ENCODE measurements around the gene HOXD9. TPM values are rescaled to one million over a fixed set of nuclear protein-coding genes. Genes with fewer than 3 reads are reported as not detected.

Gene HOXD9
- total RNA-seq, 2 donors from 2014 or later: 1.4 TPM; not detected in 1

- ATAC-seq (ENCODE audit: insufficient number of reproducible peaks, low FRiP score, low read depth) (no peak), DNase-seq (ENCODE audit: low spot score) (no peak)
- no peaks in the 10 kb centered on the region for H3K9me3 ChIP-seq
- peak overlapping the region; percentile 44 for H3K4me3 ChIP-seq
- no peak for TF ChIP-seq CTCF (IDR thresholded peaks at IDR 0.05)
- H3K27ac ChIP-seq: no peak overlapping the region
- H3K4me1 ChIP-seq (ENCODE audit: control insufficient read depth in 1 of 2, low read depth in 2 of 2): peaks cover 3 to 30% of the 10 kb centered on the region in 2 donors
- peaks cover 4% of the 10 kb centered on the region for H3K36me3 ChIP-seq
- H3K27me3 ChIP-seq (replicated peaks; ENCODE audit: insufficient read depth): no peaks in the 10 kb centered on the region
Measured at GRCh38 chr2:176158855-176159662, 36.5 kb downstream of the HOXD9 start.

- Histone ChIP-seq H3K9me3 (no peaks in the 10 kb centered on the region), H3K36me3 (peaks cover 2% of the 10 kb centered on the region), H3K27ac (no peak overlapping the region), H3K4me3 (peak overlapping the region; percentile 44), H3K27me3 (replicated peaks; ENCODE audit: insufficient read depth) (no peaks in the 10 kb centered on the region), H3K4me1 (ENCODE audit: control insufficient read depth in 1 of 2, low read depth in 2 of 2) (peaks cover 3 to 30% of the 10 kb centered on the region in 2 donors)
- ATAC-seq (ENCODE audit: insufficient number of reproducible peaks, low FRiP score, low read depth) (no peak), DNase-seq (ENCODE audit: low spot score) (no peak)
- no peak for TF ChIP-seq CTCF (IDR thresholded peaks at IDR 0.05)
Measured at GRCh38 chr2:176159663-176160250, 37.2 kb downstream of the HOXD9 start.

DNA sequence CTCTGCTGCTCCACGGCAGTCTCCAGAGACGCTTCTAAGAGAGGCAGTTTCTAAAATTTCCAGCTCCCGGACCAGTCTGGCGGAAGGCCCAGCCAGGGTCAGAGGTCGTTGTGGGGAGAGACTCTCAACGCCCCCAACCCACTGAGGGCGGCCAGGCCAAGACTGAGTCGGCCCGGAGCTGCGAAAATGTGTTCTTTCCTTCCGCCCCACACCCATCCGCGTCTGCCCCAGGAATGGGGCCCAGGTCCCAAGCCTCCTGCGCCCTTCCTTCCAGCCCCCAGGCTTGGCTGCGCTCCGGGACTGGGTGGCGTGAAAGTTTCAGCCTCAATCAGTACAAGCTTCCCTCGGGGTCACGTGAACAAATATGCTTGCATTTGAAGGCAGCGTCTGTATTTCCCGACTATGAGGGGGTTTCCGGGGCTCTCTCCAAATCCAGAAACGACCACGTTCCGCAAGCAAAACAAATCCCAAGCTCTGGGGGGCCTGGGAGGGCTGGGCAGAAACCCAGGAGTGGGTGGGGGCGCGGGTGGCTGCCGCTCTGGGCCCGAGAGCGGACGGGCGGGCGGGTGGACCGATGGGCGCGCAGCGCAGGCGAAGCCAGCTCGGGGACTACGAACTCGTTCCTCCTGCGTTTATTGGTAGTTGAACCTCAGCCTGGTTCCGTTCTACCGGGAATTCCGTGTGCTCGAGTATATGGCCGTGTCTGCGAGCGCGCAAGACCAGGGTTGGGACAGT lies 37.9 kb downstream of the HOXD9 start:
- Histone ChIP-seq H3K27ac (no peak overlapping the region), H3K36me3 (no peaks in the 10 kb centered on the region), H3K4me3 (peak overlapping the region; percentile 44), H3K4me1 (ENCODE audit: control insufficient read depth in 1 of 2, low read depth in 2 of 2) (peaks cover 3 to 30% of the 10 kb centered on the region in 2 donors), H3K27me3 (replicated peaks; ENCODE audit: insufficient read depth) (no peaks in the 10 kb centered on the region), H3K9me3 (no peaks in the 10 kb centered on the region)
- TF ChIP-seq CTCF (IDR thresholded peaks at IDR 0.05): no peak
- DNase-seq (ENCODE audit: low spot score) (no peak), ATAC-seq (ENCODE audit: insufficient number of reproducible peaks, low FRiP score, low read depth) (no peak)

DNA sequence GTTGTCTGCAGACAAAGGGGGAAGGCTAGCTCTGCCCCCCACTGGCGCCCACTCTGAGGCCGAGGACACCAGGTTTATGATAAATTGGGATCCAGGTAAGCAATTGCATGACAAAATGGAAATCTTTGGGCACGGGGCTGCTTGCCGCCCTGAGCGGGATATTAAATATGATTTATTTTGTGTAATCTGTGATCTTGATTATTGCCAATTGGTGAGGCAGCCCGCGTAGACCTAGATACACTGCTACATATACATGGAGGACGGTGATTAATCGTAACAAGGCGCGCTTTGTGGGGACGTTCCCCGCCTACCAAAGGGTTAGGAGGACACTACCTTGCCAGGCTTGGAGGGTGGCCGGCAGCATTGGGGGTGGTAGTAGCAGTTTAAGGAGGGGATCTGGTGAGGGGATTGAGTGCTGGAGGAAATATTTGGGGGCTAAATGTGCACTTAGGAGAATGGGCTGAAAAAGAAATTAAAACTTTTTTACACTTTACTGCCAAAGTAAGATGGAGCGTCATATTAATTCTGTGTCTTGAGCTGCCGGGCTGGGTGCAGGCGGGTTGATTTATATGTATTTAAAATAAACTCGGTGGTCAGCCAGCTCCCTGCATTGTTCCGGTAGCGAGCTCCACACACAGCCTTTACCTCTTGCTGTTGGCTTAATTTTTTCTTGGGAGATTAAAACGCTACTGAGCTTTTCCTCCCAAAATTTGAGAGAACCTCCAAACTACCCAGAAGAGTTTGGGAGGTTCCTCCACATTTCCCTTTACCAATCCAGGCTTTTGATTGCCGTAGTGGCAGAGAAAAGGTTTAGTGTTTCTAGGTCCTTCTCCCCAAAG lies 38.7 kb downstream of the HOXD9 start:
- Histone ChIP-seq H3K9me3 (no peaks in the 10 kb centered on the region), H3K27me3 (replicated peaks; ENCODE audit: insufficient read depth) (no peaks in the 10 kb centered on the region), H3K4me1 (ENCODE audit: control insufficient read depth in 1 of 2, low read depth in 2 of 2) (peaks cover 3 to 30% of the 10 kb centered on the region in 2 donors), H3K36me3 (no peaks in the 10 kb centered on the region), H3K4me3 (peak overlapping the region; percentile 44), H3K27ac (no peak overlapping the region)
- ATAC-seq (ENCODE audit: insufficient number of reproducible peaks, low FRiP score, low read depth) (no peak), DNase-seq (ENCODE audit: low spot score) (no peak)
- TF ChIP-seq CTCF (IDR thresholded peaks at IDR 0.05): no peak
